Activated CD4-positive, CD25-positive, alpha-beta regulatory T cell treated with anti-CD3 and anti-CD28 coated beads, Interleukin-2, amount 50 U/mL, for 16 hours (primary cell): ENCODE data around the gene PLA2G2E.
"Not testable (repeated sequence)": the region's sequence is repeated elsewhere in the genome, so short reads cannot be mapped to it uniquely, and the experiment has no call there.

Experiments used
- DNase-seq: peaks from one replicate; pipeline ENCODE4 v3.0.0-alpha.2; 2020; ENCODE audit warnings: low read depth, low spot score

PLA2G2E gene

GRCh38 chr1:19884312-19884711 lies 39.1 kb downstream of the PLA2G2E start:
- no peak for DNase-seq

- DNase-seq = peak; percentile 94
These were observed 41.0 kb downstream of the PLA2G2E start, which contains the start of gene OTUD3 for GRCh38 chr1:19882111-19883071. Gene OTUD3 (plus strand): TSS chr1:19882395. CDS start chr1:19882514, 119 bp downstream.

- DNase-seq = not testable (repeated sequence)
These were observed 42.6 kb downstream of the PLA2G2E start for GRCh38 chr1:19880841-19881240.

- no peak for DNase-seq
These were observed 43.8 kb downstream of the PLA2G2E start for GRCh38 chr1:19879661-19880060.

GRCh38 chr1:19879227-19879626 lies 44.2 kb downstream of the PLA2G2E start:
- no peak for DNase-seq

- no peak for DNase-seq
These were observed 44.8 kb downstream of the PLA2G2E start for GRCh38 chr1:19878637-19878985.

GRCh38 chr1:19877821-19878636 lies 45.4 kb downstream of the PLA2G2E start:
- DNase-seq = no peak

- no peak for DNase-seq
These were observed 46.2 kb downstream of the PLA2G2E start for GRCh38 chr1:19877181-19877750.

- no peak for DNase-seq
These were observed 51.2 kb downstream of the PLA2G2E start for GRCh38 chr1:19872190-19872589.
